GM19023 (cell line): ENCODE data around the gene DDX3X.
"Not testable (repeated sequence)": the region's sequence is repeated elsewhere in the genome, so short reads cannot be mapped to it uniquely, and the experiment has no call there.

Experiments
- ATAC-seq: cut with Tn5 transposase; IDR thresholded peaks from one replicate; pipeline ENCODE4 v1.9.1; 2021; ENCODE audit warnings: mild to moderate bottlenecking, moderate library complexity; ENCODE audit not compliant: unreplicated experiment

DDX3X gene

DNA sequence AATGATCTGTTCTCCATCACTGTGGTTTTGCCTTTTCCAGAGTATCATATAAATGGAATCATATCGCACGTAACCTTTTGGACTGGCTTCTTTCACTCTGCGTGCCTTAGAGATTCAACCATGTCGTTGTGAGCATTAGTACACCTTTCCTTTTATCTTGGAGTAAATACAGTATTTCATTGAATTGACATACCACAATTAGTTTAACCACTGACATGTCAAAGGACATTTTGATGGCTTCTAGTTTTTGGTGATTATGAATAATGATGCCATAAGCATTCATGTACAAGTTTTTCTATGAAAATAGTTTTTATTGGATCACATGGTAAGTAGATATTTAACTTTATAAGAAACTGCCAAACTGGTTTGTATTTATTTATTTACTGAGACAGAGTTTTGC is 35.2 kb downstream of the DDX3X start:
- no peak for ATAC-seq

DNA sequence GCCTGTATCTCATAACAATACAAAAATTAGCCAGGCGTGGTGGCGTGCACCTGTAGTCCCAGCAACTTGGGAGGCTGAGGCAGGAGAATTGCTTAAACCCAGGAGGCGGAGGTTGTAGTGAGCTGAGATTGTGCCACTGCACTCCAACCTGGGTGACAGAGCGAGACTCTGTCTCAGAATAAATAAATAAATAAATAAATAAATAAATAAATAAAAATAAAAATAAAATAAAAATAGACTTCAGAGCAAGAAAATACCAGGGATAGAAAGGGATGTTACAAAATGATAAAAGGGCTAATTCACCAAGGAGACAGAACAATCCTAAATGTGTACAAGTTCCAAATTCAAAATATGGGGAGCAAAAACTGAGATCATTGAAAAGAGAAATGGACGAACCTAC is 37.6 kb downstream of the DDX3X start:
- ATAC-seq: not testable (repeated sequence)

DNA sequence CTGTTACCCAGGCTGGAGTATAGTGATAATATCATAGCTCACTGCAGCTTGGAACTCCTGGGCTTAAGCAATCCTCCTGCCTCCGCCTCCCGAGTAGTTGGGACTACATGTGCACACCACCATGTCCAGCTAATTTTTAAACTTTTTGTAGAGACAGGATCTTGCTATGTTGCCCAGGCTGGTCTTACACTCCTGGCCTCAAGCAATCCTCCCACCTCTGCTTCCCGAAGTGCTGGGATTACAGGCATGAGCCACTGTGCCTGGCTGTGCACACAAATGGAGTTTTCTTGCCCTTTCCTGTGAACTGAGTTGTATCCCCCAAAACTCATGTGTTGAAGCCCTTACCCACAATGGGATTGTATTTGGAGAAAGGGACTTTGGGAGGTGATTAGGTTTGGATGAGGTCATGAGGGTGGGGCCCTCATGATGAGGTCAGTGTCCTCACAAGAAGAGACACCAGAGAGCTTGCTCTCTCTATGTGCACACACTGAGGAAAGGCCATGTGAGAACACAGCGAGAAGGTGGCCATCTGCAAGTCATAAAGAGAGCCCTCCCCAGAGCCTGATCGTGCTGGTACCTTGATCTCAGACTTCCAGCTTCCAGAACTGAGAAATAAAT is 40.1 kb downstream of the DDX3X start:
- ATAC-seq: no peak

DNA sequence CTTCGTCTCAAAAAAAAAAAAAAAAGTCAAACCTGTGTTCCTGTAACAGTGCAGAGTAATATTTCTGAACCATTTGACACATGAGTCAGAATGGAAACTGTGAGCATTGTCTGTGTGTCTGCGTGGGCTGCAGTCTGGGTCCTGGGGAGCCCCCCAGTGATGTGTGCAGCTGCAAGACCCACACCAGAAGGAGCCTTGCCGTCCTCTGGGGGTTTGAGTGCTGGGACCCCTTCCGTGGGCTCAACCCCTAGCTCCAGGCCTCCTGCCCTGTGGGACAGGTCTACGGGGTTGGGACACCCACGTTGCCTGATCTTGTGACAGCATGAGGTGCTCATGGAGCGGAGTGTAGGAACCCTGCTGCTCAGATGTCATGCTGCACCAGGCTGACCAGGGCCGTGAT is 43.7 kb downstream of the DDX3X start:
- no peak for ATAC-seq

DNA sequence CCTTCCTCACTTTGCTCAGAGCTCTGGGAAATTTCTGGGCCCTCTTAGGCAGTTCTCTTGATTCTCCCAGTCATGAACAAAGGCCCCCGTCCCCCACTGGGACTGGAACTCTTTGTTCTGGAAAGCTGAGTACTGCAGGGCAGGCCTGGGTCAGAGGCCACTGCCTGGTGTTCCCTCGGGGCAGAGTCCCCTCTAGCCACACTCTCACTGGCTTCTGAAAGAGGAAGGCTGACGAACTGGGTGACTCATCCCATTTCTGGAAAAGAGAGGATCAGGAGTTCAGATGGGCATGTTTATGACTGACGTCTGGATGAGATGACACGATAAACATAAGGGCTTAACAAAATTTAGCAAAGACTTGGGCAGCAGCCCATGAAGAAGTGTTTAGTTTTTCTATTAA is 47.7 kb downstream of the DDX3X start:
- ATAC-seq: no peak

DNA sequence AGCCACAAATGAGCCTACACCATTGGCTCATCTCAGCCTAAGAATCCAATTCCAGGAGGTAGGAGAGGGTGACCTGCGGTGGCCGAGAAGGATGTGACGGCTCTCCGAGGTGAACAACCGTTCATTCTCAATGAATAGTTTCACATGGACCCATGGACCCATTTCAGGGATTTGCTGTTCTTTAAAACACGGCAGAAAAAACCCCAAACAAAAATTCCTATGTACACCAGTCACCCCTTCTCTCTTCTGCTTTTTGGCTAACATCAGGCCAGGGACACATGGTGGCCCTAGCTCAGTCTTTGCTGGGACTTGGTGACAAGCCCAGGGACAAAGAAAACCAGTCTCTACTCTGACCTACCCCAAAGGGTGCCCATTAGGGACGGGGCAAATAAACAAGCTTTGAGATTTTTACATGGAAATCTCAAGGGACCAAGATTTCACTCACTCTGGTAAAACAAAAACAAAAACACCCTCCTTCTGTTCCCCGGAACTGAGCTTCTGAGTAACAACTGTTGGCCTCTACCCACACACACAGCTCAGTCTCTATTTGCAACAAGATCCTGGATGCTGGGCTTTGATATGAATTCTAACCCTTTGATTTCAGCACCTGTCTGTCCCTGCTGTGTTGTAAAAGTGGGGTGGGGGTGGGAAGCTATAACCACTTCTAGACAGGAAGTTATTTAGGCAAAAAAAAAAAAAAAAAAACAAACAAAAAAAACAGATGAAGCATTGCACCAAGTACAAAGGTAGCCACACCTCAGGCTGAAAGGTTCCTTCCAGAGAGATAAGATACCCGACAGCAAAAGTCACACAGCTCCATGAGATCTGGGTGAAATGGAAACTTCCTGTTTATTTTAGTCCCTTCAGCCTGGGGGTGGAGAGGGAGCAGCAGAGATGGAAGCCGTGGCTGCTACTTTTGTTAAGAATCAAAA is 49.0 kb downstream of the DDX3X start:
- ATAC-seq: no peak

DNA sequence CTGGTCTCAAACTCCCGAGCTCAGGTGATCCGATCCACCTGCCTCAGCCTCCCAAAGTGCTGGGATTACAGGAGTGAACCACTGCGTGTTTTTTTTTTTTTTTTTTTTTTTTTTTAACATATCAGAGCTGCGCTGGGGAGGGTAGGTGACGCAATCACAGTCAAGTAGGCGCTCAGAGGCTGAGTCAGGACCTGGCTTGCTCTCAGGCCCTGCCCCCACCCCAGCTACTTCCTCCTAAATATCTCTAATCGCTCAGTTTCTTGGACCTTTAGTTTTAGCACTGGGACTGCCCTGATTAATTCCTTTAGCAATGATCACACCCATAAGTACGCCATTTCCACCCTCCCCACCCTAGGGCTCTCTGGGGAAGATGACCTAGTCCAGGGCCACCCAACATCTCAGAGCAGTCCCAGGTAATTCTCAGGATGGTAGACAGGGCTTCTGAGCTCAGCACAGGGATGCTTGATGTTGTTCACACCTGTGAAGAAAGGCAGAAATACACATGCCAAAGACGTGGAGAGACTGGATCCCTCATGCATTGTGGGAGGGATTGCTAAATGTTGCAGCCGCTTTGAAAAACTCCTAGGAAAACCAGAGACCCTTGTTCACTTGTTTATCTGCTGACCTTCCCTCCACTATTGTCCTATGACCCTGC is 50.2 kb downstream of the DDX3X start:
- no peak for ATAC-seq

DNA sequence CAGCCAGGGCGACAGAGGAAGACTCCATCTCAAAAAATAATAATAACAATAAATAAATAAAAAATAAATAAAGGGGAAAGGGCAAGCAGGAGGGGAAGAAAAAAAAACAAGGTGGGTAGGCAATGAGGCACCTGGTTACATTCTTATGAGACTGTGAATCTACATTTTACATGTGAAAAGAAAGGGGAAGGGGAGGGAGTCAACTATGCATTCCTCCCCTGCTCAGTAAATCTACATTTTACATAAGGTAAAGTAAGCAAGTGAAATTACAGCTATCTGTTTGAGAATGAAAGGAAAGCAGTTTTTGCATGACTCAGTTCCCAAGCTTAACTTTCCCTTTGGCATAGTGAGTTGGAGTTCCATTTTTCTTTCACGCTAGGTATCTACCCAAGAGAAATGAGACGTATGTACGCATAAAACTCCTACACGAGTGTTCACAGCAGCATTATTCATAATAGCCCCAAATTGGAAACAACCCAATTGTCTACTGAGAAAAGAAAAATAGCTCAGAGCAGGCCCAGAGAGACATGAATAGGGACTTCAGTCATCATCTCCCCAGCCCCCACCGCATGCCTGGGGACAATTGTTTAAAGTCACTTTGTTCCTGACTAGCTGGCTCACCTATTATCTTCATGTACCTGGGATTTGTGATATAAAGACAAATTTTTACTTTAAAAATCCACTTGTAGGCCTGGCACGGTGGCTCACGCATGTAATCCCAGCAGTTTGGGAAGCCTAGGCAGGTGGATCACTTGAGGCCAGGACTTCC is 52.4 kb downstream of the DDX3X start:
- no peak for ATAC-seq

DNA sequence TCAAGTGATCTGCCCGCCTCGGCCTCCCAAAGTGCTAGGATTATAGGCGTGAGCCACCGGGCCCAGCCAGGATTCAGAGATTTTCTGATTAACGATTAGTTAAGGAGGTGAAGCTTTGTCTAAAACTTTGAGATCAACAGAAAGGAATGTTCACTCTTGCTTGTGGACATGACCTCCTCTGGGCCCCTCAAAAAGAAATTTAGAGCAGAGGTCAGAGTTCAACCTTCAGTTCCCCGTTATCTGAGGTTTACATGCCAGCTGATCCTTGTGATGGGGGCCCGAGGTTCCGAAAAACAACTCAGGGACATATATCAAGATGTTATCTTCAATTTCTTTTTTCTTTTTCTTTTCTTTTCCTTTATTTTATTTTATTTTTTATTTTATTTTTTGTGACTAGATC is 54.6 kb downstream of the DDX3X start:
- ATAC-seq: no peak

DNA sequence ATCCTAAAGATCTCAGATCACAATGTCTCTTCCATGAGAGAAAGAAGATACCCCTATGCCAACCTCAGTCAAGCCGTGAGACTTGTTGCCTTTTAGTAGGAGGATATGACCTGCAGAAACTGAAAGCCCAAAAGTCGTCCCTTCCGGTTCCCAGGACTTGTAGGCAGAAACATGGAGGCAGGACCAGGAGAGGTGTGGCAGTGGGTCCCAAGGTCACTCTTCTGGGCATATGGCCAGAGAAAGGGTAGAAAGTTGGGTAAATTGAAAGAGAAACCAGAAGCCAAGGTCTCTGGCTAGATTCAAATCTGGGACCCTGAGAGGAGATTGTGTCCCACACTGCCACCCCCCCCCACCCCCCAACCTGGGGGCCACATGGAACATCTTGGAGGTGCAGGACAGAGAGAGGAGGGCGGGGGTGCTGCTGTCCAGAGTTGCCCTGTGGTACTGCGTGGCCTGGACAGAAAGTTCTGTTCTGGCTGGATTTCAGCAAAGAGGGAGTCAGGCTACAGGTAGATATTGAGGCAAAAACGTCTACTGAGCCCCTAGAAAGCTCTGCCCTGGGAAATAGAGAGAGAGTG is 55.4 kb downstream of the DDX3X start:
- ATAC-seq: no peak

DNA sequence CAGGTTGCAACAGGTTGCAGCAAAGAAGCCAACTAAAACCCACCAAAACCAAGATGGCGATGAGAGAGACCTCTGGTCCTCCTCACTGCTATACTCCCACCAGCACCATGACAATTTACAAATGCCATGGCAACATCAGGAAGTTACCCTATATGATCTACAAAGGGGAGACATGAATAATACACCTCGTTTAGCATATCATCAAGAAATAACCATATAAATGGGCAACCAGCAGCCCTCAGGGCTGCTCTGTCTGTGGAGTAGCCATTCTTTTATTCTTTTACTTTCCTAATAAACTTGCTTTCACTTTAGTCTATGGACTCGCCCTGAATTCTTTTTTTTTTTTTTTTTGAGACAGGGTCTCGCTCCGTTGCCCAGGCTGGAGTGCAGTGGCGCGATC is 56.6 kb downstream of the DDX3X start:
- not testable (repeated sequence) for ATAC-seq

DNA sequence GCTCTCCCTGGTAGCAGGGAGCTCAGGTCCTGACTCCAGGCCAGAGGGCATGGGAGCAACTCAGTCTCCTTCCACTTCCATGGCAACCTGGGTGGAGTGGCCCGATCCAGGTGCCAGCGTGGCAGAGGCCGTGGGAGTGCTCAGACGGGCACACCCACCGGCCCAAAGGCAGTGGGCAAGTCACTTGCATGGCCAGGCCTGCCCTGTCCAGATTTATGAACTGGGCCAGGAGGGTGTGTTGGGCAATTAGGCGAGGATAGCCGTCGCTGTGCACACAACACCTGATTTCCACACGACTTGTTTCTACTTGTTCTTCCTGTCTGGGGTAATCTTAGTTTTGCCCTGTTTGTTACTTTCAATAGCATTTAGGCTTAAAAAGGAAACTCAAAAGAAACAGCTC is 57.6 kb downstream of the DDX3X start:
- no peak for ATAC-seq

DNA sequence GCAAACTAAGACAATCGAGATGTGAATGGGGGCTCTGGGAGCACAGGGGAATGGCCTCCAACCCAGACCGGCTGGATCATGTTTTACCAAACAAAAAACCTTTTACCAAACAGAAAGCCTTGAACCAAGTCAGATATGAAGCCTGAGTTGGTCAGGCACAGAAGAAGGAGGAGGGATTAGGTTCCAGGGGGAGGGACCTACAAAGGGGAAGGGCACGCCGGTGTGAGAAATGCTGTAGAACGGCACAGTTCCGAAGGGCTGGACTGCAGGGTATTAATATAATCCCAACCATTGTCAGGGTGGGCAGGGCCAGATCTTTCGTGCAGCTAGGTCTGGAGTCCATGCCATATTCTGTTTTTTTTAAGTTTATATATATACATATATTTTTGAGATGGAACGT is 60.3 kb downstream of the DDX3X start:
- ATAC-seq: no peak

DNA sequence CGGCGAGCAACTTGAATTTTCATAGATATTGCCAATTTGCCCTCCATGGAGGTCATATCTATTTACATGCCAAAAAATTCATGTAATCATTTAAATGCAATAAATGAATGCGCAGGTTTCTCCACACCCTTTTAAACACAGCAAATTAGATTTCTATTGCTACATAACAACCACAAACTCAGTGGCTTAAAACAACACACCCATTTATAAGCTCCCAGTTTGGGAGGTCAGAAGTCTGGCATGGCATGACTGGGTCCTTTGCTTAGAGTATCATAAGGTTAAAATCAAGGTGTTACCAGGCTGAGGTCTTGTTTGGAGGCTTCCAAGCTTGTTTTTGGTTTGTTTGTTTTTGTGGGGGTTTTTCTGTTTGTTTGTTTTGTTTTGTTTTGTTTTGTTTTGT is 63.3 kb downstream of the DDX3X start:
- no peak for ATAC-seq

DNA sequence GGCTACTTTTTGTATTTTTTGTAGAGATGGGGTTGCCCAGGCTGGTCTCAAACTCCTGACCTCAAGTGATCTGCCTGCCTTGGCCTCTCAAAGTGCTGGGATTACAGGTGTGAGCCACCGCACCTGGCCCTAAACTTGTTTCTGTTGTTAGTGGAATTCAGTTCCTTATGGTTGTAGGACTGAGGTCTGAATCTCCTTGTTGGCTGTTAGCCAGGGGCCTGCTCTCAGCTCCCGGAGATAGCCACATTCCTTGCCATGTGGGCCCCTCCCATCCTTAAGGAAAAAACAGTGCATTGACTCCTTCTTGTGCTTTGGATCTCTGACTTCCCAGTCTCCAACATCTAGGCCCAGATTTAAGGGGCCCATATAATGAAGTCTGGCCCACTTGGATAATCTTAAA is 63.8 kb downstream of the DDX3X start:
- ATAC-seq: no peak

DNA sequence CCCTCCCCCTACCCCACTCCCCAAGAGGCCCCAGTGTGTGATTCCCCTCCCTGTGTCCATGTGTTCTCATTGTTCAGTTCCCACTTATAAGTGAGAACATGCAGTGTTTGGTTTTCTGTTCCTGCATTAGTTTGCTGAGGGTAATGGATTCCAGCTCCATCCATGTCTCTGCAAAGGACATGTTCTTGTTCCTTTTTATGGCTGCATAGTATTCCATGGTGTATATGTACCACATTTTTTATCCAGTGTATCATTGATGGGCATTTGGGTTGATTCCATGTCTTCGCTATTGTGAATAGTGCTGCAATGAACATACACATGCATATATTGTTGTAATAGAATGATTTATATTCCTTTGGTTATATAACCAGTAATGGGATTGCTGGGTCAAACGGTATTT is 68.6 kb downstream of the DDX3X start:
- ATAC-seq: not testable (repeated sequence)

DNA sequence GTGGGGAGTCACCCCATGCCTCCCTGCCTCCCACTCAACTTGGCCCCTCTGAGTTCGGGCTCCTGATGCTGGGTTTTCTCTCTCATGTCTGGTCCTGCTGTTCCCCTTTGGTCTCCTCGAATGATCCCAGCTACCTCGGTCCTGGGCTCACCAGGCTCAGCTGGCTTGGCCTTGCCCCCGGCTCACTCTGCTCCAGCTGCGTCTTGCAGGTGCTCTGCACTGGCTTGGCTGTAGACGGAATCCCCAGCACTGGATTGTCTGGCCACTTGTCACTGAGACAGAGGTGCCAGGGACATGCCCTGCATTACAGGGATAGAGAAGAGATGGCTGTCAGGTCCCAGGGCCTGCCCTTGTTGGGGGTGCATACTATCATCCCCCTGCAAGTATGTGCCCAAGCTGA is 71.6 kb downstream of the DDX3X start:
- no peak for ATAC-seq

DNA sequence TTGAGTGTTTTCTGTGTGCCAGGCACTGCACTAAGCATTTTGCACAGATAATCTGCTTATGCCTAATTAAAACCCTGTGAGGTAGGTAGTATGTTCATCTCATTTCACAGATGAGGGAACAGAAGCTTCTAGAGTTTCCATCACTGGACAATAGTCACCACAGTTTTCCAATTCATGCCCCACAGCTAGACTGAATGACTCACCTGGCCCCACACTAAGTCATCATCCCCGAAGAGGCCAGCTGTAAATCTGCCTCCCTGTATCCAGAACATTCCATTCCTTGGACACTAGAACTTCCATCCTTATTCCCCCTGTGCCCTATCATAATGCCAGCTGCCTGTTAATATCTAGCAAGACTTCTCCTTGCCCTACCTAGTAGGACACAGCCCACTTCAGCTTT is 72.2 kb downstream of the DDX3X start:
- no peak for ATAC-seq

DNA sequence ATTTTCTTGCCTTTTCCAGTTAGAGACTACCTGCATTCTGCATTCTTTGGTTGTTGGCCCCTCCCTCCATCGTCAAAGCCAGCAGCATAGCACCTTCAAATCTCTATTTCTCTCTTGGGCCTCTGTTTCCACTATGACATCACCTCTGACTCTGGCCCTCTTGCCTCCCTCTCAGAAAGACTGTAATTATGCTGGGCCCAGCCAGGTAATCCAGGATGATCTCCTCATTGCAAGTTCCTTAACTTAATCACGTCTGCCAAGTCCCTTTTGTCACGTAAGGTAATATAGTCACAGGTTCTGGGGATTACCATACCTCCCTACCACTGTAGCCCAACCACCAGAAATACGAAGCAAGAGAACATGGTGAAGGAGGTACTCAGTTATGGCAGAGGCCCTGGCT is 73.9 kb downstream of the DDX3X start:
- no peak for ATAC-seq

DNA sequence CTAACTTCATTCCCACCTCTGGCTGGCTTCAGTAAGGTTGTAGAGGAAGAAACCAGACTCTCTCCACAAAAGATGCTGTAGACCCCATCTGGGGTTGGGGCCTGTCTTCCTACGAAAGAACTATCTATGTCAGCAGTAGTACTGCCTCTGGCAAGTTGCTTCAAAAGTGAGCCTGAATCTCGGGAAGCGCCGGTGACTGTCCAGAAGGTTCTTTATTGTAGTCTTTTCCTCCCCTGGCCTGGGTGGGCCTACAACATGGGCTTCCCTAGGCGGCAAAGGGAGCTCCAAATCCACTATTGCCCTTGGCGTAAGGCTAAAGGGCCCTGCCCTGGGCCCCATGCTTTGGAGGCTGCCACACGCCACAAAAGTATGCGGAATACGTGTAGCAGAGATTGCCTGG is 74.6 kb downstream of the DDX3X start:
- ATAC-seq: no peak

DNA sequence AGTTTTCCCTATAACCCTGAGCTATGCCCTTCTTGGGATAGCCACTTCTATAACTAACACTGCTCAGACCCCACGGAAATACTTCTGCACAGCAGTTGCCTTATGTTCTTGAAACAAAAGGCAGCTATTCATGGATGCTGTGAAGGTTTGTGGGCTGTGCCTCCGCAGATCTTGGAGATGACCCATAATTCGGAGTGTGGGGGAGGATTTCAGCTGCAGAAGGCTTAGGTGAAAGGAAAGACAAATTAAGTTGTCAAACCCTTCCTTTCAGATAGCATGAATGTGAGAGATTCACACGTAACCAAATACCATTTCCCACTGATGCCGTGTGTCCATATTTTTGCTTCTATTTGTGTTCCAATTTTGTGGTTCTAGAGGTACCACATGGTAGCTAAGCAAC is 75.0 kb downstream of the DDX3X start:
- ATAC-seq: no peak
